GM12892 (cell line): ENCODE measurements around the gene UGT1A10.

Source experiments
- POLR2A ChIP-seq: IDR thresholded peaks from 2 replicates; pipeline ENCODE4 v1.6.1; 2011; ENCODE audit warnings: low read depth, low read length, control low read depth
- POLR2AphosphoS5 ChIP-seq: IDR thresholded peaks from 2 replicates; pipeline ENCODE4 v1.6.1; 2011; ENCODE audit warnings: low read depth, low read length, control low read depth

- TF ChIP-seq POLR2AphosphoS5: no peak
- TF ChIP-seq POLR2A: no peak
Measured at GRCh38 chr2:233821196-233821595, 184.9 kb downstream of the UGT1A10 start.
